Globus pallidus (tissue), 1 donor: ENCODE measurements around the gene AUNIP.

ENCODE experiments used
- DNase-seq: peaks from one replicate; pipeline ENCODE4 v3.0.0-alpha.2; 2015; ENCODE audit warnings: low spot score

Gene AUNIP

DNA sequence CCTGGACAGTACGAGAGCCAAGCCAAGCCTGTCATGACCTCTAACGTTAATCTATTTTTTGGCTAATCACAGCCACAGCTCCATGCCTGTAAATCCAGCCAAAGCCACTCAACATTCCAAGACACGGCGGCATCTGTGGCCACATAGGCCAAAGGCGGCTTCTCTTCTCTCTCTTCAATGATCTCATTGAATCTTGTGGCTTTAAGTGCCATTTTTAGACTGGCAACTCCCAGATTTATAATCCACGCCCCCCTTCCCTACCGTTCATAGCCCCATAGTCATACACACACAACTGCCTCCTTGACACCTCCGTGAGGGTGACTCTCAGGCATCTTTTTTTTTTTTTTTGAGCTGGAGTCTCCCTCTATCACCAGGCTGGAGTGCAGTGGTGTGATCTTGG lies 64.9 kb downstream of the AUNIP start:
- no peak for DNase-seq

DNA sequence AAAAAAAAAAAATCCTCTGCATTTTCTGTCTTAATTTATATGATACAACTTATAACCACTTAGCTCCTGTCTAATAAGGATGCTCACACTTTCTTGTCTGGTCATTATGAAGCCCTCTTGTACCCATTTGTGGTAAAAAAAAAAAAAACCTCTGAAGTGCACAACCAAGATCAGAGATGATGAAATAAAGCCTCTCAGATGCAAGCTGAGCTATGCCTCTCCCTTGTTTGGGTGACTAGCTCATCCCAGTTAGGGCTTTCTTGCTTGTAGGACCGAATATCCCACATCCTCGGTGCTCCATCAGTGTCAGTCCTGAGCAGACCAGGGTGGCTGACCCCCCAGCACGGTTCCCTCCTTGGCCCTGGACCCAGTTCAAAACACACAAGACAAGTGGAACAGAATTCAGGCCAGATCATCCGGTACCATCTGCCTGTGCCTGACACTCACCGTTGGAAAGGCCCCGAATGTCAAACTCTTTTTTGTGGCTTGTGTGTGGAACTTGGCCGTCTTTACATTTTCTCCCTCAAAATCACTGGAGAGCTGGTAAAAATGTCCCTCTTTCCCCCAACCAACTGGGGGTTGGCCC lies 65.6 kb downstream of the AUNIP start:
- DNase-seq, result no peak

DNA sequence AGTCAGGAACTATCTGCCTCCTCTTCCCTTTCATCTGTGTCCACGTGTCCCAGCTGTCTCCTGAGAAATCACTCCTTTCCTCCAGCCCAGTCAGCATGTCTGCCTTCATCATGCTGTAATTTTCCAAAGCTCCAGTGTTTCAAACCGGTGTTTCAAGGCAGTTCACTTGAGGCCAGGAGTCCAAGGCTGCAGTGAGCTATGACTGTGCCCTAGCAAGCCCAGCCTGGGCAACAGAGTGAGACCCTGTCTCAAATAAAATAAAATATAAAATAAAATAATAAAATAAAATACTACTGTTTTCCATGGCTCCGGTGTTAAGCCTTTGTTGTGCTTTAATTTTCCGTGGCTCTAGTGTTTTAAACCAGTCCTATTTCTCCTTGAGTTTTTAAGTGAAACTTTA lies 67.1 kb downstream of the AUNIP start:
- no peak for DNase-seq

DNA sequence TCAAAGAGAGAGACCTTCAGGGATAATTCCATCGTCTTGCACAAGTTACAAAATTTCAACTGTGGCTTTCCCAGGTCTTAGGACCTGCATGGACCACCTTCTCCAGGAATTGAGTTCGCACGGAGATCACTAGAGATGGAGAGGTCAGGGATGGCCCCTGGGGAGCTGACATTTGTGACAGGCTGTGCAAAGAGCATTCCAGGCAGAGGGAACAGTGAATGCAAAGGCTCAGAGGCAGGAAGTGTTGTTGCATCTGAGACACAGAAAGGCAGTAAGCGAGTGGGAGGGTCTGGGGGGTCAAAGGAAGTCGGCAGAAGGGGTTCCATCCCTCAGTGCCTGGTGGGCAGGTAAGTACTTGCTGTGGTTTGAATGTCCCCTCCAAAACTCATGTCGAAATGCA lies 68.8 kb downstream of the AUNIP start:
- DNase-seq, result no peak

DNA sequence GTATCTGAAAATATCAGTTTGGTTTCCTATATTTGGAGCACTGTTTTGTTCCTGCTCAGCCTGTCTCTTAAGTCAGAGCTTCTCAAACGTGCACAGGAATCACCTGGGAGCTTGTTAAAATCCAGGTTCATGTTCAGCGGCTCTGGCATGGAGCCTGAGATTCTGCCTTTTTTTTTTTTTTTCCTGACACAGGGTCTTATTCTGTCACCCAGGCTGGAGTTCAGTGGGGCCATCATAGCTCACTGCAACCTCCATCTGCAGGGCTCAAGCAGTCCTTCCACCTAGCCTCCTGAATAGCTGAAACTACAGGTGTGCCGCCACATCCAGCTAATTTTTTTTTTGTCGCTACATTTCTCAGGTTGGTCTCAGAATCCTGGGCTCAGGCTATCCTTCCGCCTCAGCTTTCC lies 71.5 kb downstream of the AUNIP start:
- no peak for DNase-seq

DNA sequence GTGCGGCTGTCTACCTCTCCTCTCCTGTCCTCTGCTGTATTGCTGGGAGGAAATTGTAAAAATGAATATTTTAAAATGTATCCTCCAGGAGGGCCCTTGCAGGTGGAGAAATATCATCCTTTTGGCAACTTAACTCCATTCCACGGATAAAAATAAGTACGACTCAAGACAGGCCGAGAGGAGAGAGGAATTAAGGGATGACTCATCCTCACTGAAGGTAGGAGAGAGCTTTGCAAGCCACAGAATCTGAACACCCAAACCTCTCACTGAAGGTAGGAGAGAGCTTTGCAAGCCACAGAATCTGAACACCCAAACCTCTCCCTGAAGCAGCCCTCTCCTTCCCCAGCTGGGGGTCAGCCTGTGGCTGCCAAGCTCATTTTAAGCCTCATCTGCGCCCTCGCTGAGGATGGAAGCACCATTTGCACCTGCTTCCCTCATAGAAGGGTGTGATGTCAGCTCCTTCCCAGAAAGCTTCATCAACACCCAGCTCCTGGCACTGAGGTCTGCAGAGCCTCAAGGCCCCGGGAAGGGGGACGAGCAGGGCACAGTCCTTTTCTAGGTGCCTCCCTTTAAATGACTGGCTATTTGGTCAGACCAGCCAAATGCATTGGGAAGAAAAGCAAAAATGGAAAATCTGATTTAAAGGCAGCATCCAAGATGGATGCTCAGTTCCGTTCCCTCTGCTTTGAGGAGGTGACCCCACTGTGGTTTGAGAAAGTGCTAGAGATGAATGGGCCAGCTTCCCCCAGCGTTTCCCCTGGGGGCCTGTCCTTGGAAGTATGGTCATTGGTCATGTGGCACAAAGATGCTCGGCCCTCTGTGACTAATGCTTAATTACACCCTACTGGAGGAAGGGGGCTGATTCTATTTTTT lies 72.1 kb downstream of the AUNIP start:
- DNase-seq, result no peak

DNA sequence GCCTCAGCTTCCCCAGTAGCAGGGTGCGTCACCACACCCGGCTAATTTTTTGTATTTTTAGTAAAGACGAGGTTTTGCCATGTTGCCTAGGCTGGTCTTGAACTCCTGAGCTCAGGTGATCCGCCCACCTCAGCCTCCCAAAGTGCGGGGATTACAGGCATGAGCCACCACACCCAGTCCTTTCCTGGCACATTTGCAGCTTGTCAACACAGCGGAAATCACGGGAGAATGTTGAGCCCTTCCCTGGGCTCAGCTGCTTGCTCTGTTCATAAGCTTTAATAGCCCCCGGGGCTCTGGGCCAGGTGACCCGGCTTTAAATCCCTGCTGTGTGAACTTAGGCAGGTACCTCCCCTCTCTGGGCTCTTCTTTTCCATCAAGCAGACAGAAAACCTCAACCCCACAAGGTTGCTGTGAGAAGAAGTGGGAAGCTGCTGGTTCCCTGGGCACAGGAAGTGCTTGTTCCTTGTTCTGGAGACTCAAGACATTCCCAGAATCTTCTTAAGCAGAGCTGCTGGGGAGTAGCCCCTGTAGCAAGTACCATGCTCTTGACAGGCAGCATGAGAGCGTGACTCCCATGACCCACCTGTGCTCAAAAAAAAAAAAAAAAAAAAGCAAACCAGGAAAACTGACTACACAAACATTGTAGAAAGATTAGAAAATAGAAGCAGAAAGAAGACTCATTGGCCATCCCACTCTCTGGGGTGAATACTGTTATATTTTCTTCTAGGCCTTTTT lies 73.8 kb downstream of the AUNIP start:
- DNase-seq, result no peak

DNA sequence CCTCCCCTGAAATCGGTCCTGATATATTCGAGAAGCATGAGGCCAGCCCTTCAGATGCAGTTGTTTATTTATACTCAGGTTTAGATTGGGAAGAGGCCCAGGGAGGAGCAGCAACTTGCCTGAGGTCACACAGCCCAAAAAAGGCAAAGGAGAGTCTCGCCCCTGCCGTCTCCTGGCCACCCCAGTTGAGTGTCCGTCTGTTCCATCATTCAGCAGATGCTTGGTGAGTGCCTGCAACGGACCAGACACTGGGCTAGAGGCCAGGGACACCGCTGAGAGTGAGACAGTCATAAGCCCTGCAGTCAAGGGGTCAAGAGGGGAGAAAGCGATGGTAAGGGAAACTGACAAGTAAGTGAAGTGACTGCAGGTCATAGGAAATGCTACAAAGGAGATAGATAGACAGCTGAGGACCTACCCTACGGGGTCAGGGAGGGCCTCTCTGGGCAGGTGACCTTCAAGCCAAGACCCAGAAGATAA lies 74.6 kb downstream of the AUNIP start:
- DNase-seq, result no peak
